Measurements from ENCODE around the gene COQ9.

GRCh38 chr16:57405097-57405496, 42.2 kb upstream of the COQ9 start:
- TF ChIP-seq CTCF (IDR thresholded peaks at IDR 0.05) (no peak), POLR2A (IDR thresholded peaks at IDR 0.05) (no peak)
